ENCODE measurements around the gene RUNX3.

The RUNX3 gene

GRCh38 chr1:24870551-24871195, 59.4 kb downstream of the RUNX3 start:
- Histone ChIP-seq H3K4me3 (ENCODE audit: low read length) (no peak overlapping the region), H3K9ac (ENCODE audit: low read depth, low read length) (no peak overlapping the region)
- 88% methylated on average over 20 of the region's 20 CpGs for WGBS

DNA sequence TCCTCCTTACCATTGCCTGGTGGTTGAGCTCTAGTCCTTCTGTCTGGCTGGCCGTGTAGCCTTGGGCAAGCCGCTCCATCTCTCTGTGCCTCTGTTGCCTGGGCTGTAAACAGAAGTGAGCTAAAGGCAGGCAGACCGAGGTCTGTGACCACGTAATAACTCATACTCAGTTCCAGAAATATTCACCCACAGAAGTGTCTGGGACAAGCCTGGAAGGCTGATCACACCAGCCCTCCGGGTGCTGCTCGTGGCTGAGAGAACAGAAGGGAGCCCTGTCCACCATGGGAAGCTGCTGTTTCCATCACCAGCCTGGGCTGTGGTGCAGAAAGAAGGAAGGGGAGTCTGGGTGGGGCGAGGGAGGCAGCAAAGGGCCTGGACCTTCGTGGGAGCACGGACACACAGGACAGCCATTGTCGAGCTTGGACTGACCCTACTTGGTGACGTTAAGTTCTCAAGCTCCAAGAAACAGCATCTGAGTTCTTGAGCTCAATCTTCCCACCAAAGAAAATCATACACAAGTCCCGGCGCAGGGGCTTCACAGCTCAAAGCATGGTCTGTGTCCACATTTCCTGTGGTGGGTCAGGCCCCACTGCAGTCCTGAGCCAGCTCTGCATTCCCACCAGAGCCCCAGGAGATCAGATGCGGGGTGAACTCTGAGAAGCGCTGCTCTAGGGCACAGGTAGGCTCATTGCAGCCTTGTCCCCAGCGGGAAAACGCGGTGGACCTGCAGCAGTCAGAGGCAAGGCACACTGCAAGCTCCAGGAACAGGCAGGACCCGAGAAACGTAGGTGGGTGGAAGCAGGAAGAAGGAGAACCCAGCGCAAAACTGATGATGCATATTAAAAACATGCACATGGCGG, 61.8 kb downstream of the RUNX3 start:
- 91% methylated on average over 22 of the region's 22 CpGs for WGBS
- Histone ChIP-seq H3K9me3 (ENCODE audit: insufficient read depth, low read depth, low read length) (no peaks in the 10 kb centered on the region), H3K27ac (ENCODE audit: low read depth, low read length) (no peak overlapping the region), H3K27me3 (ENCODE audit: insufficient read depth, low read length) (no peaks in the 10 kb centered on the region), H3K4me1 (ENCODE audit: insufficient read depth, low read length) (peaks cover 7% of the 10 kb centered on the region; the same call in 1 of the 2 replicates), H3K9ac (ENCODE audit: low read depth, low read length) (no peak overlapping the region), H3K36me3 (ENCODE audit: insufficient read depth, low read length) (no peaks in the 10 kb centered on the region), H3K4me3 (ENCODE audit: low read length) (no peak overlapping the region)

More at GRCh38 chr1:24870551-24871195, 59.4 kb downstream of the RUNX3 start:
- H3K4me1 ChIP-seq (ENCODE audit: insufficient read depth, low read length): 0 out of 2 replicates have a peak, but pooled peaks cover 4% of the 10 kb centered on the region
- no peaks in the 10 kb centered on the region for H3K9me3 ChIP-seq (ENCODE audit: insufficient read depth, low read depth, low read length)
- no peak overlapping the region for H3K27ac ChIP-seq (ENCODE audit: low read depth, low read length)
- H3K27me3 ChIP-seq (ENCODE audit: insufficient read depth, low read length): no peaks in the 10 kb centered on the region
- H3K36me3 ChIP-seq (ENCODE audit: insufficient read depth, low read length): no peaks in the 10 kb centered on the region

- WGBS: 91% methylated on average over 18 of the region's 18 CpGs
- no peaks in the 10 kb centered on the region for H3K36me3 ChIP-seq (ENCODE audit: insufficient read depth, low read length)
- no peak overlapping the region for H3K9ac ChIP-seq (ENCODE audit: low read depth, low read length)
- peaks cover 7% of the 10 kb centered on the region; the same call in 1 of the 2 replicates for H3K4me1 ChIP-seq (ENCODE audit: insufficient read depth, low read length)
- no peaks in the 10 kb centered on the region for H3K27me3 ChIP-seq (ENCODE audit: insufficient read depth, low read length)
- H3K27ac ChIP-seq (ENCODE audit: low read depth, low read length): no peak overlapping the region
- H3K9me3 ChIP-seq (ENCODE audit: insufficient read depth, low read depth, low read length): no peaks in the 10 kb centered on the region
- no peak overlapping the region for H3K4me3 ChIP-seq (ENCODE audit: low read length)
These were observed 62.8 kb downstream of the RUNX3 start for GRCh38 chr1:24867084-24867870.

GRCh38 chr1:24866211-24867083, 63.6 kb downstream of the RUNX3 start:
- no peaks in the 10 kb centered on the region for H3K27me3 ChIP-seq (ENCODE audit: insufficient read depth, low read length)
- 88% methylated on average over 17 of the region's 17 CpGs for WGBS

GRCh38 chr1:24865587-24865986, 64.5 kb downstream of the RUNX3 start:
- H3K9ac ChIP-seq (ENCODE audit: low read depth, low read length): no peak overlapping the region
- H3K27ac ChIP-seq (ENCODE audit: low read depth, low read length): no peak overlapping the region
- H3K4me1 ChIP-seq (ENCODE audit: insufficient read depth, low read length): peaks cover 7% of the 10 kb centered on the region; the same call in 1 of the 2 replicates
- no peaks in the 10 kb centered on the region for H3K27me3 ChIP-seq (ENCODE audit: insufficient read depth, low read length)
- no peaks in the 10 kb centered on the region for H3K36me3 ChIP-seq (ENCODE audit: insufficient read depth, low read length)
- no peaks in the 10 kb centered on the region for H3K9me3 ChIP-seq (ENCODE audit: insufficient read depth, low read depth, low read length)
- WGBS: 92% methylated on average over 3 of the region's 3 CpGs
- no peak overlapping the region for H3K4me3 ChIP-seq (ENCODE audit: low read length)

More at GRCh38 chr1:24866211-24867083, 63.6 kb downstream of the RUNX3 start:
- Histone ChIP-seq H3K4me3 (ENCODE audit: low read length) (no peak overlapping the region), H3K27ac (ENCODE audit: low read depth, low read length) (no peak overlapping the region), H3K4me1 (ENCODE audit: insufficient read depth, low read length) (peaks cover 7% of the 10 kb centered on the region; the same call in 1 of the 2 replicates), H3K9ac (ENCODE audit: low read depth, low read length) (no peak overlapping the region), H3K36me3 (ENCODE audit: insufficient read depth, low read length) (no peaks in the 10 kb centered on the region), H3K9me3 (ENCODE audit: insufficient read depth, low read depth, low read length) (no peaks in the 10 kb centered on the region)

DNA sequence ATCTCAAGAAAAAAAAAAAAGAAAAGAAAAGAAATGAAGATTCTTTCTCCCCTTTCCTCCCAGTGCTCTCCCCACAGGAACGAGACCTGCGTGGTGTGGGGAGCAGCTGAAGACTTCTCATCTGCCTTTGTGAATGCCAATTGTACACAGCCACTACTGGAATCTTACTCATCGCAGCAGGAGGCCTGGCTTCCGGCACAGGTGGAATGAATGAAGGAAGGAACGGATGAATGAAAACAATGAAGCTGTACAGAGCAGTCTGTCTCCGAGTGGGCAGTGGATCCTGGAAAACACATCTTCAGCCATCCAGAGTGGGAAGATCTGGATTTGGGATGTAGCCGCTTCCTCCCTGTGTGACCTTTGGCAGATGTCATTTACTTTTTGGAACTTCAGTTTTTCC, 64.9 kb downstream of the RUNX3 start:
- Histone ChIP-seq H3K27ac (ENCODE audit: low read depth, low read length) (no peak overlapping the region), H3K9me3 (ENCODE audit: insufficient read depth, low read depth, low read length) (no peaks in the 10 kb centered on the region), H3K36me3 (ENCODE audit: insufficient read depth, low read length) (no peaks in the 10 kb centered on the region), H3K4me1 (ENCODE audit: insufficient read depth, low read length) (peaks cover 7% of the 10 kb centered on the region; the same call in 1 of the 2 replicates), H3K9ac (ENCODE audit: low read depth, low read length) (no peak overlapping the region), H3K4me3 (ENCODE audit: low read length) (no peak overlapping the region), H3K27me3 (ENCODE audit: insufficient read depth, low read length) (no peaks in the 10 kb centered on the region)
- 98% methylated on average over 7 of the region's 7 CpGs for WGBS

GRCh38 chr1:24864370-24864777, 65.7 kb downstream of the RUNX3 start:
- no peaks in the 10 kb centered on the region for H3K9me3 ChIP-seq (ENCODE audit: insufficient read depth, low read depth, low read length)
- WGBS: 46% methylated on average over 6 of the region's 8 CpGs
- H3K9ac ChIP-seq (ENCODE audit: low read depth, low read length): no peak overlapping the region
- H3K27me3 ChIP-seq (ENCODE audit: insufficient read depth, low read length): no peaks in the 10 kb centered on the region
- H3K27ac ChIP-seq (ENCODE audit: low read depth, low read length): no peak overlapping the region
- no peak overlapping the region for H3K4me3 ChIP-seq (ENCODE audit: low read length)
- H3K36me3 ChIP-seq (ENCODE audit: insufficient read depth, low read length): no peaks in the 10 kb centered on the region
- H3K4me1 ChIP-seq (ENCODE audit: insufficient read depth, low read length): peaks cover 7% of the 10 kb centered on the region; the same call in 1 of the 2 replicates

DNA sequence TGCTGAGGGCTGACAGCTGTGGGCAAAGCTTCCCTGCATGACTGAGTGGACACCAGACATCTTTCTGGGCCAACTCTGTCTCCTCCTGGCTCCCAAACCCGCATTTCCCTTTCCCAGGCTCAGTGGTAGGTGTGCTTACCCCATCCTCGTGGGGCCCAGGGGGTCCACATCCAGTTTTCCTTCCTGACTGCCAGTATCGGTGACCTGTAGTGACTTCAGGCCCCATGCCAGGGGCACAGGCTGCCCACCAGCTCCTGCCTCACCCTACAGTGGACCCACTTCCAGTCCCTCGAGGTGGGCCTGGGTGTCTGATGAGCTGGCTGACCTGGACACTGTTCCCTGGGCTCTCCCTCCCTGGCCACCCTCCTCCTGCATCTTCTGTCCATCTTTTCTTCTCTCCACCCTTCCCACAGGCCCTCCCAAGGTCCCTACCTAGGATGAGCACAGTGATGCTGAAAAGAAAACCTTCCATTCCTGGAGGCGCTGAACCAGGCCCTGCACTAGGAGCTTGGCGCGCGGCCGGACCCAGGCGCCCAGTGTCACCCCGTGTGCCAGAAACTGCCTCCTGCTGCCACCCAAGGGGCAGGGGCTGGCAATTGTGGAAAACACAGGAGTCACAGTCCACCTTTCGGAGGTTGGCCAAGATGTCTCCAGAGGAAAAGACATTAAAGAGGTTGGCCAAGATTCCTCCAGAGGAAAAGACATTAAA, 67.1 kb downstream of the RUNX3 start:
- Histone ChIP-seq H3K36me3 (ENCODE audit: insufficient read depth, low read length) (no peaks in the 10 kb centered on the region), H3K27me3 (ENCODE audit: insufficient read depth, low read length) (no peaks in the 10 kb centered on the region), H3K9ac (ENCODE audit: low read depth, low read length) (no peak overlapping the region), H3K4me3 (ENCODE audit: low read length) (no peak overlapping the region), H3K9me3 (ENCODE audit: insufficient read depth, low read depth, low read length) (no peaks in the 10 kb centered on the region), H3K27ac (ENCODE audit: low read depth, low read length) (no peak overlapping the region), H3K4me1 (ENCODE audit: insufficient read depth, low read length) (peaks cover 7% of the 10 kb centered on the region; the same call in 1 of the 2 replicates)
- WGBS: 93% methylated on average over 12 of the region's 12 CpGs

DNA sequence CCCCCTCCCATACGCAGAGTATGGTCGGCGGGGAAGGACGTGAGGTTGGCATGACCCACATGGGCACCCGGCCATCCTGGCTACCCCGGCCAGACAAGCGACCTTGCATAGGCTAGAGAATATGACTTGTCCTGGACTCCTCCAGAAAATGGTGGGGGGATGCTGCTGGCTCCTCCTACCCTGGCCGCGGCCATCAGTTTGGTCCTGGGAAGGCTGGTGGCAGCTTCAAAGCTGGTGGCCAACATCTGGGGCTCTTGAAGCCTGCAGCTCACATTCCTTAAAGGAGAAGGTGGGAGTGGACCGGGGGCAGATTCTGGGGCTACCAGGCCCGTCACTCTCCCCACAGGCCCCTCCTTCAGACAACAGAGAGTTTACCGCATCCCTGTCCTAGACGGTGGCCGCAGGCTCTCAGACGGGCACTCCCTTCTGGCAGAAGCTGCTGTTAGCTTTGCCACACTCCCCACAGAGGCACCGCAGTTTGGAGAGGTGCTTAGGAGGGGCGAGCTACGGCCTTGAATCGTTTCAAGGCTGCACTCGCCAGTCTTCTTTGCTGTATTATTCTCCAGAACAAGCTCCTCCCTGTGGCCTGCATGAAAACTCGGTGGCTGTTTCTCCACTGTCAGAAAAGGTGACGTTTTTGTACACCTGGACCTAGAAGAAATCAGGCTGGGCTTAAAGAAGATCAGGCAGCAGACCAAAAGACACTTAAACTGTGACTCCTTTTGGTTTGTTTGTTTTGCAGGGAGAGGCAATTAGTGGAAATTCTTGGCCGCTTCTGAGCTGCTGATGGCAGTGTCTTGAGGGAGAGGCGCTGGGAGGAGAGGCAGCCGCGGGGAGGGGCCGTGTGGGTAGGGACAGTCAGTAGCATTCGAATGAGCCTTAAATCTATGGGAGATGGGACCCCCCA, 68.0 kb downstream of the RUNX3 start:
- H3K4me3 ChIP-seq (ENCODE audit: low read length): no peak overlapping the region

More for the DNA sequence above, 68.0 kb downstream of the RUNX3 start:
- no peak overlapping the region for H3K27ac ChIP-seq (ENCODE audit: low read depth, low read length)
- WGBS: 65% methylated on average over 28 of the region's 28 CpGs
- no peak overlapping the region for H3K9ac ChIP-seq (ENCODE audit: low read depth, low read length)
- H3K36me3 ChIP-seq (ENCODE audit: insufficient read depth, low read length): no peaks in the 10 kb centered on the region
- H3K9me3 ChIP-seq (ENCODE audit: insufficient read depth, low read depth, low read length): no peaks in the 10 kb centered on the region
- no peaks in the 10 kb centered on the region for H3K27me3 ChIP-seq (ENCODE audit: insufficient read depth, low read length)
- peaks cover 7% of the 10 kb centered on the region; the same call in 1 of the 2 replicates for H3K4me1 ChIP-seq (ENCODE audit: insufficient read depth, low read length)

Data from HUES64 (cell line).